ENCODE data around the gene ROPN1L. TPM values are rescaled to one million over a fixed set of nuclear protein-coding genes. Genes with fewer than 3 reads are reported as not detected.

The ROPN1L gene
- total RNA-seq, 2 donors from 2014 or later, result 1.3 to 4.3 TPM

GRCh38 chr5:10432059-10433008 is 9.3 kb upstream of the ROPN1L start:
- no peak overlapping the region for H3K27ac ChIP-seq
- no peaks in the 10 kb centered on the region for H3K9me3 ChIP-seq
- no peaks in the 10 kb centered on the region for H3K27me3 ChIP-seq
- WGBS, 2 donors, result 83 to 86% methylated on average over 8 of the region's 8 CpGs
- intact Hi-C loops (cut with DNase I), result no loop called here
- DNase-seq, result no peak
- H3K36me3 ChIP-seq (replicated peaks in 1 of 2; ENCODE audit: insufficient read depth in 1 of 2, low read depth in 2 of 2), result peaks cover 5 to 36% of the 10 kb centered on the region in 2 donors
- ATAC-seq, result no peak
- no peaks in the 10 kb centered on the region for H3K4me1 ChIP-seq
- TF ChIP-seq POLR2A (IDR thresholded peaks at IDR 0.05) (no peak), CTCF (IDR thresholded peaks at IDR 0.05) (no peak)
- H3K4me3 ChIP-seq, result no peak overlapping the region

- Histone ChIP-seq H3K27ac (no peak overlapping the region), H3K36me3 (replicated peaks in 1 of 2; ENCODE audit: insufficient read depth in 1 of 2, low read depth in 2 of 2) (peaks cover 5 to 30% of the 10 kb centered on the region in 2 donors), H3K4me3 (no peak overlapping the region), H3K4me1 (no peaks in the 10 kb centered on the region), H3K27me3 (no peaks in the 10 kb centered on the region), H3K9me3 (no peaks in the 10 kb centered on the region)
- ATAC-seq (no peak), DNase-seq (no peak)
- intact Hi-C loops (cut with DNase I), result no loop called here
- WGBS, 2 donors, result 69 to 78% methylated on average over 5 of the region's 5 CpGs
- TF ChIP-seq CTCF (IDR thresholded peaks at IDR 0.05), result no peak
- TF ChIP-seq POLR2A (IDR thresholded peaks at IDR 0.05), result no peak
Measured at GRCh38 chr5:10434392-10434791, 7.3 kb upstream of the ROPN1L start.

GRCh38 chr5:10438301-10438700 is 3.4 kb upstream of the ROPN1L start:
- intact Hi-C loops (cut with DNase I), result no loop called here
- 81 to 94% methylated on average over 4 of the region's 4 CpGs for WGBS, 2 donors
- no peaks in the 10 kb centered on the region for H3K9me3 ChIP-seq
- no peak overlapping the region for H3K4me3 ChIP-seq
- H3K36me3 ChIP-seq (replicated peaks in 1 of 2; ENCODE audit: insufficient read depth in 1 of 2, low read depth in 2 of 2), result peaks cover 0 to 12% of the 10 kb centered on the region in 2 donors
- peaks cover 19% of the 10 kb centered on the region for H3K4me1 ChIP-seq
- TF ChIP-seq CTCF (IDR thresholded peaks at IDR 0.05) (no peak), POLR2A (IDR thresholded peaks at IDR 0.05) (no peak)
- ATAC-seq, result no peak
- no peaks in the 10 kb centered on the region for H3K27me3 ChIP-seq
- H3K27ac ChIP-seq, result no peak overlapping the region
- no peak for DNase-seq

- peaks cover 0 to under 1% of the 10 kb centered on the region in 2 donors for H3K36me3 ChIP-seq (replicated peaks in 1 of 2; ENCODE audit: insufficient read depth in 1 of 2, low read depth in 2 of 2)
- H3K4me3 ChIP-seq, result no peak overlapping the region
- ATAC-seq (no peak), DNase-seq (no peak)
- H3K27ac ChIP-seq, result no peak overlapping the region
- H3K27me3 ChIP-seq, result no peaks in the 10 kb centered on the region
- intact Hi-C loops (cut with DNase I), result no loop called here
- peaks cover 19% of the 10 kb centered on the region for H3K4me1 ChIP-seq
- WGBS, 2 donors, result 53 to 54% methylated on average over 4 of the region's 4 CpGs
- no peaks in the 10 kb centered on the region for H3K9me3 ChIP-seq
- no peak for TF ChIP-seq CTCF (IDR thresholded peaks at IDR 0.05)
Measured at GRCh38 chr5:10439692-10440091, 2.0 kb upstream of the ROPN1L start.

Measured in body of pancreas (tissue), 4 donors.